HepG2 (cell line): Measurements from ENCODE around the gene GNAS-AS1. TPM values are rescaled to one million over a fixed set of nuclear protein-coding genes. Genes with fewer than 3 reads are reported as not detected.

Source experiments
- ARNTL ChIP-seq: sonication (generic); formaldehyde crosslinking; IDR thresholded peaks from 2 replicates; pipeline ENCODE4 v1.4.0; 2020; ENCODE audit warnings: mild to moderate bottlenecking, missing genetic modification reagents
- ATAD3A ChIP-seq: sonication (generic); formaldehyde crosslinking; IDR thresholded peaks from 2 replicates; pipeline ENCODE4 v1.4.0; 2020; ENCODE audit warnings: missing genetic modification reagents
- ATF1 ChIP-seq: IDR thresholded peaks from 2 replicates; pipeline ENCODE4 v1.6.1; 2016; ENCODE audit warnings: mild to moderate bottlenecking, control low read depth
- CREB1 ChIP-seq, 2 experiments: fragments of 450-650 bp in 1 of 2; IDR thresholded peaks; 2 replicates each; pipeline ENCODE4 v1.6.1; 2016 to 2017; ENCODE audit warnings: control low read depth in 1 of 2, mild to moderate bottlenecking in 1 of 2, missing compliant biosample characterization in 1 of 2, missing genetic modification characterization in 1 of 2
- DR1 ChIP-seq: sonication (generic); formaldehyde crosslinking; IDR thresholded peaks from 2 replicates; pipeline ENCODE4 v1.8.0; 2021; ENCODE audit warnings: mild to moderate bottlenecking, missing genetic modification reagents, inconsistent platforms
- FOXM1 ChIP-seq: sonication (generic); formaldehyde crosslinking; IDR thresholded peaks from 2 replicates; pipeline ENCODE4 v1.5.0; 2020; ENCODE audit warnings: missing genetic modification reagents
- HMG20A ChIP-seq: IDR thresholded peaks from 2 replicates; pipeline ENCODE4 v1.6.1; 2016; ENCODE audit warnings: borderline replicate concordance
- HMGXB4 ChIP-seq, 2 experiments: sonication (generic) in 1 of 2; formaldehyde crosslinking in 1 of 2; IDR thresholded peaks; 2 replicates each; pipeline versions ENCODE4 v1.4.0 to v1.6.1; 2018 to 2020; ENCODE audit warnings: missing genetic modification reagents in 2 of 2, borderline replicate concordance in 1 of 2, low read depth in 1 of 2, mild to moderate bottlenecking in 1 of 2, missing biosample characterization in 1 of 2
- MXD3 ChIP-seq: IDR thresholded peaks from 2 replicates; pipeline ENCODE4 v1.6.1; 2016; ENCODE audit warnings: mild to moderate bottlenecking, missing biosample characterization, missing genetic modification reagents
- NFKB2 ChIP-seq: sonication (generic); formaldehyde crosslinking; IDR thresholded peaks from 2 replicates; pipeline ENCODE4 v1.4.0; 2020; ENCODE audit warnings: missing genetic modification reagents, borderline replicate concordance
- PRDM10 ChIP-seq: sonication (generic); formaldehyde crosslinking; IDR thresholded peaks from 2 replicates; pipeline ENCODE4 v1.4.0; 2020; ENCODE audit warnings: low read depth, missing genetic modification reagents
- SP4 ChIP-seq: sonication (generic); formaldehyde crosslinking; IDR thresholded peaks from 2 replicates; pipeline ENCODE4 v1.8.1; 2023; ENCODE audit warnings: mild to moderate bottlenecking, missing genetic modification reagents
- SPEN ChIP-seq: sonication (generic); formaldehyde crosslinking; IDR thresholded peaks from 2 replicates; pipeline ENCODE4 v1.5.1; 2020; ENCODE audit warnings: low read depth, mild to moderate bottlenecking, missing genetic modification reagents
- SRY ChIP-seq: sonication (generic); formaldehyde crosslinking; IDR thresholded peaks from 2 replicates; pipeline ENCODE4 v1.8.0; 2022; ENCODE audit warnings: mild to moderate bottlenecking, missing genetic modification reagents
- THAP11 ChIP-seq: IDR thresholded peaks from 2 replicates; pipeline ENCODE4 v1.6.1; 2016; ENCODE audit warnings: missing biosample characterization, missing genetic modification reagents
- ZFP36 ChIP-seq: fragments of 150-350 bp; IDR thresholded peaks from 2 replicates; pipeline ENCODE4 v1.6.1; 2018; ENCODE audit warnings: borderline replicate concordance, low read length, low read depth; ENCODE audit not compliant: partially characterized antibody
- ZFP82 ChIP-seq: sonication (generic); formaldehyde crosslinking; IDR thresholded peaks from 2 replicates; pipeline ENCODE4 v1.5.1; 2020; ENCODE audit warnings: mild to moderate bottlenecking, missing genetic modification reagents, borderline replicate concordance
- ZNF317 ChIP-seq: sonication (generic); formaldehyde crosslinking; IDR thresholded peaks from 2 replicates; pipeline ENCODE4 v1.5.0; 2020; ENCODE audit warnings: mild to moderate bottlenecking, missing genetic modification reagents
- ZNF543 ChIP-seq: sonication (generic); formaldehyde crosslinking; IDR thresholded peaks from 2 replicates; pipeline ENCODE4 v1.4.0; 2020; ENCODE audit warnings: mild to moderate bottlenecking, missing genetic modification reagents
- ZNF674 ChIP-seq: sonication (generic); formaldehyde crosslinking; IDR thresholded peaks from 2 replicates; pipeline ENCODE4 v1.5.0; 2020; ENCODE audit warnings: low read depth, mild to moderate bottlenecking, missing genetic modification reagents
- ZNF792 ChIP-seq: IDR thresholded peaks from 2 replicates; pipeline ENCODE4 v1.6.1; 2016
- ZSCAN5A ChIP-seq: sonication (generic); formaldehyde crosslinking; IDR thresholded peaks from 2 replicates; pipeline ENCODE4 v1.8.0; 2022; ENCODE audit warnings: mild to moderate bottlenecking, missing genetic modification reagents, borderline replicate concordance
- polyA plus RNA-seq, 8 experiments: library from polyadenylated mRNA; depleted of rRNA in 3 of 8; stranded (reverse) in 7 of 8; unstranded in 1 of 8; fragments of >200 nt; fragmentation: Illumina TruSeq in 4 of 8; extraction: Trizol in 4 of 8; gene quantifications; 2 replicates each; pipeline versions ENCODE4 v1.2.1 to v1.2.3, GENCODE V29; 2011 to 2016; ENCODE audit warnings: low read depth in 4 of 8, missing spikeins in 1 of 8, mixed read lengths in 1 of 8; ENCODE audit not compliant: insufficient read depth in 1 of 8
- total RNA-seq, 5 experiments: library from RNA; depleted of rRNA; stranded (reverse); fragments of >200 nt; fragmentation: Illumina TruSeq; extraction: Trizol; gene quantifications; 2 replicates each; pipeline ENCODE4 v1.2.3, GENCODE V29; 2016; ENCODE audit warnings: low read depth in 1 of 5

The GNAS-AS1 gene
- total and polyA plus RNA-seq, 2 of the 13 experiments (the other 11 are each of a cell fraction or from before 2014, with no cell fraction given), result not detected

- peak in 1 of 2 experiments; percentile 64; a peak in 1 of 4 replicates for TF ChIP-seq HMGXB4 (CRISPR knock-in tag; IDR thresholded peaks at IDR 0.05; ENCODE audit: borderline replicate concordance in 1 of 2, low read depth in 1 of 2)
- TF ChIP-seq MXD3 (CRISPR knock-in tag), result peak; percentile 34; the same call in 1 of the 2 replicates
- peak; percentile 66 for TF ChIP-seq THAP11 (CRISPR knock-in tag)
- TF ChIP-seq NFKB2, result no peak
- TF ChIP-seq FOXM1 (CRISPR knock-in tag), result no peak
- no peak for TF ChIP-seq ZNF674 (CRISPR knock-in tag)
- 0 out of 2 replicates have a peak, but pooled peaks have one; percentile 42 for TF ChIP-seq SP4 (CRISPR knock-in tag)
- no peak for TF ChIP-seq ZFP36
- TF ChIP-seq ZFP82, result no peak
- TF ChIP-seq ZNF543 (CRISPR knock-in tag), result peak; percentile 65; the same call in 1 of the 2 replicates
- TF ChIP-seq ZSCAN5A (CRISPR knock-in tag), result no peak
- TF ChIP-seq SPEN (CRISPR knock-in tag), result peak; percentile 54; the same call in 1 of the 2 replicates
- peak; percentile 92 for TF ChIP-seq ATF1 (CRISPR knock-in tag)
- no peak for TF ChIP-seq ZNF317 (CRISPR knock-in tag)
- TF ChIP-seq SRY, result no peak; the same call in 1 of the 2 replicates
- TF ChIP-seq DR1, result peak; percentile 59; the same call in 1 of the 2 replicates
- TF ChIP-seq CREB1 (IDR thresholded peaks at IDR 0.05), result peak; percentile 86
- peak; percentile 91 for TF ChIP-seq CREB1 (CRISPR knock-in tag; IDR thresholded peaks at IDR 0.05)
- TF ChIP-seq ATAD3A, result no peak
- TF ChIP-seq ZNF792 (CRISPR knock-in tag), result no peak
- TF ChIP-seq ARNTL (CRISPR knock-in tag), result no peak; the same call in 1 of the 2 replicates
- TF ChIP-seq PRDM10 (CRISPR knock-in tag), result peak; percentile 98
- TF ChIP-seq HMG20A (CRISPR knock-in tag), result no peak
Measured at GRCh38 chr20:58888521-58889333, 38.0 kb upstream of the GNAS-AS1 start (continued).
